ENCODE results near the gene CHD1L.
"Not testable (repeated sequence)": the region's sequence is repeated elsewhere in the genome, so short reads cannot be mapped to it uniquely, and the experiment has no call there.

Gene CHD1L

DNA sequence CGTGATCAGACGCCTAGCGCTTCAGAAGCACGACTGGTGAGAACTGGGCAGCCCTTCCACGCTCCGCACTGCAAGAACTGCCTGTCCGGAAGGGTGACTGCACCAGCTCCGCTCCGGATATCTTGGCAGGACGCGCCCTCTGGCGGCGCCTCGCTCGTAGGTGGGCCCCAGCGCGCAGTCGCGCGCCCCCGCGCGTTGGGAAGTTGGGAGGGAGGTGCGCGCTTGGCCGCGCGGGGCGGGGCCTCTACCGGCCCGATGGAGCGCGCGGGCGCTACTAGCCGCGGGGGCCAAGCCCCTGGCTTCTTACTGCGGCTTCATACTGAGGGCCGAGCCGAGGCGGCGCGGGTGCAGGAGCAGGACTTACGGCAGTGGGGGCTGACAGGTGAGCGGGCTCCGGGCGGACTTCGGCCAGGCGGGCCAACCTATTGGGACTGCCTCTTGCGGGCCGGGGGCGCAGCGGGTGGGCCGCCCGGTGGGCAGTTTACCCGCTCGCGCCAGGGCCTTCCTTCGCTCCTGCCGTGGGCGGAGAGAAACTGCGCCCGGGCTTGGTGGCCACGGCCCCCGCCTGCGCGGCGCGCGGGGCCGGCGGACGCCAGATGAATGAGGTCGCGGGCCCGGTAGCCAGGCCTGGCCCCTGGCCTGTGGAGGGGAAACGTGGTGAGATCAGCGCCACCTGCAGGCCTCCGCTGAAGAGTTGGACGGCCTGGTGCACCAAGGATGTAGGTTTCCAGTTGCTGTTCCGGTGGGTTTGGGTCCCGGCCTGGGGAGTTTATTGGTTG is at the start of gene CHD1L:
CHD1L (plus strand) TSS at position 236 of the 779 bp plus-strand sequence; CDS start at position 256, 20 bp downstream.
- DNase-seq (ENCODE audit: low spot score) = peak; percentile 95

DNA sequence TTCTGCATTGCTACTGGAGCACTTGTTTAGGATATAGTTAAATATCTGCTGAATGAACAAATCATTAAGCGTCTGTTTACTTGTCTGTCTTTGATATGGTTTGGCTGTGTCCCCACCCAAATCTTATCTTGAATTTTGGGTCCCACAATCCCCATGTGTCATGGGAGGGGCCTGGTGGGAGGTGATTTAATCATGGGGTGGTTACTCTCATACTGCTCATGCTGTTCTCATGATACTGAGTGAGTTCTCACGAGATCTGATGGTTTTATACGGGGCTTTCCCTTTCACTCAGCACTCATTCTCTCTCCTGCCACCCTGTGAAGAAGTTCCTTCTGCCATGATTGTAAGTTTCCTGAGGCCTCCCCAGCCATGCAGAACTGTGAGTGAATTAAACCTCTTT is 45.2 kb upstream of the CHD1L start:
- not testable (repeated sequence) for DNase-seq (ENCODE audit: low spot score)

DNA sequence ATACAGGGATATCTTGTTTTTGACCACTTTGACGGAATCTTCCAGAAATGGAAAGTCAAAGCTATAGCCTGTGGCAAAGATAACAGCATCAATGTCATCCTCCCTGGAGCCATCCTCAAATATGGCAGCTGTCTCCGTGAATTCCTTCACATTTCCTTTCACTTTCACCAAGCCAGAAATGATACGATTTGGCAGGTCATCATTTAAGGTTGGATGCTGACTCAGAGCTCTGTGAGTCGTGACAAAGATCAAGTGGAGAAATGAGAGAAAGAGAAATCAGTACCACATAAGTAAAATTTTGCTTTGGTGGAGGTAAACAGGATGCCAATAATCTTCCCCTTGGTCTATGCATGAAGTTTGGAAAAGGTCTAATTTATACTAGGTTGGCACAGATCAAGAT is 41.2 kb upstream of the CHD1L start:
- DNase-seq (ENCODE audit: low spot score) = no peak

DNA sequence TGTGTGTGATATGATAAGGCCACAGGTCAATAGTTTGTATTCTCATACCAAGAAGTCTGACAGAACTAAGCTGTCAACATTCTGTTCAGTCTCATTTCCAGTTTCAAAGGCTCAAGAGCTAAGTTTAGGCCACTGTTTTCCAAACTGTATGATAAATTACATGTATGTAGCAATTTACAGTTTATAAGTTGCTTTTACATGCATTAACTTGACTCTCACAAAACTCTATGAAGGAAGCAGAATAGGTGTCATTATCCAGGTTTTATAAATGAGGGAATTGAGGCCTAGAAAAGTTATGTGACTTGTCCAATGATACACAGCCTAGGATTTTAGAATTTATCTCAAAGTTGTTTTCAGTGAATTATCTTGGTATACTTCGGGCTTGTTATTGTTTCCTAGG is 40.7 kb upstream of the CHD1L start:
- DNase-seq (ENCODE audit: low spot score) = no peak

DNA sequence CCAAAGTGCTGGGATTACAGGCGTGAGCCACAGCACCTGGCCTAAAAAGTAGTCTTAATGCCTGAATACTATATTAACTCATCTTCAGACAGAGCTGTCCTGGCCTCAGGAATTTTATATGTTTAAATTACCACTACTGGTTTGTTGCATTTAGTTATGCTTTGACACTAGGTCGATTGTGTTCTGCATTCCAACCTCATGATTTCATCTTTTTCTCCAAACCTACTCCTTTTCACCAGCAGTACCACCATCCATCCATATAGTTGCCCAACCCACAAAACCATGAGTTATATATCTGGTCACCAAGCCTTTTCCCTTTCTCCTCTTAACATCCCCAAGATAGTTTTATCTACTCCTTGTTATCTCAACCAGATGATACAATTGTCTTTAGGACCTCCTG is 39.9 kb upstream of the CHD1L start:
- no peak for DNase-seq (ENCODE audit: low spot score)

DNA sequence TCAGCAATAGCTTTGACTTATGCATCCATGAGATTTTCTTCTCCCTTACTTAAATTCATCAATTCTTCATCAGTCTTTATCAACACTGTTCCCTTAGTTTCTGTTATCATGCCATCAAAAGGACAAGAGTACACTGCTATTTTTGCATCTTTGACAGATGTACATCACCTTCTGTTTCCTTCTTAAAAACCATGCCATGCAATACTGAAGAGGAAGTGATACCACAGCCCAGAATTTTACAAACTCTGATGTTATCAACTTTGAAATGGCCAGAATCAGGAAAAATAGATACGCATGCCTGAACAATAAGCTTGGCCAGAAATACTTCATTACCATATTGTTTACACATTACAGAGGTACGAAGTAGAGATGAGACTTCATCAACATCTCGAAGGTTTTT is 38.4 kb upstream of the CHD1L start:
- DNase-seq (ENCODE audit: low spot score) = no peak

DNA sequence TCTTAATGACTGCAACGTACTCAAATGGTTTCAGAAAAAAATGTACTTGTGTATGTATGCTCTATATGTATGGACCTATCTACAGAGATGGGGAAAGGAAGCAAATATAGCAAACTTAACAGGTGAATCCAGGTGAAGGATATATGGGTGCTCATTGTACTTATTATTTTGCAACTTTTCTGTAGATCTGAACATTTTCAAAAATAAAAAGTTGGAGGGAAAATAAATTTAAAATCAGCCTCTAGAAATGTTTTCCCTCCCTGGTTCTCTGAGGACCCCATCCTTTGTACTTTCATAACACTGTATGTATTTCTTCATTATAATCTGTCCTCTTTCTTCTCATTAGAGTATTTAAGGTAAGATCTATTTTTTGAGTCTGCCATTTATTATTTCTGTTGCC is 35.3 kb upstream of the CHD1L start:
- DNase-seq (ENCODE audit: low spot score) = no peak

DNA sequence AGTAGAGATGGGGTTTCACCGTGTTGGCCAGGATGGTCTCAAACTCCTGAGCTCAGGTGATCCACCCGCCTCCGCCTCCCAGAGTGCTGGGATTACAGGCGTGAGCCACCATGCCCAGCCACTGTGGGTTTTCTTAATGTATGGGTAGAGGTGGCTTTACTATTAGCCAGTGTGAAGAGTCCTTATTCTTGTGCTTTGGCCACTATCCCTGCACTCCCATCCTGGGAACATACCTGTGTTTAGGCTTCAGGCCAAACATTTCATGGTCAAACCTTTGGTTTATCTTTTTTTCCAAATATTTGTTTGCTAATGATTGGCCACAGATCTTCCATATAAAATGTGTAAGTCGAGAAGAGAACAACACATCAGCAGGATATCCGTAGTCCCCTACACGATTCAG is 33.9 kb upstream of the CHD1L start:
- no peak for DNase-seq (ENCODE audit: low spot score)

DNA sequence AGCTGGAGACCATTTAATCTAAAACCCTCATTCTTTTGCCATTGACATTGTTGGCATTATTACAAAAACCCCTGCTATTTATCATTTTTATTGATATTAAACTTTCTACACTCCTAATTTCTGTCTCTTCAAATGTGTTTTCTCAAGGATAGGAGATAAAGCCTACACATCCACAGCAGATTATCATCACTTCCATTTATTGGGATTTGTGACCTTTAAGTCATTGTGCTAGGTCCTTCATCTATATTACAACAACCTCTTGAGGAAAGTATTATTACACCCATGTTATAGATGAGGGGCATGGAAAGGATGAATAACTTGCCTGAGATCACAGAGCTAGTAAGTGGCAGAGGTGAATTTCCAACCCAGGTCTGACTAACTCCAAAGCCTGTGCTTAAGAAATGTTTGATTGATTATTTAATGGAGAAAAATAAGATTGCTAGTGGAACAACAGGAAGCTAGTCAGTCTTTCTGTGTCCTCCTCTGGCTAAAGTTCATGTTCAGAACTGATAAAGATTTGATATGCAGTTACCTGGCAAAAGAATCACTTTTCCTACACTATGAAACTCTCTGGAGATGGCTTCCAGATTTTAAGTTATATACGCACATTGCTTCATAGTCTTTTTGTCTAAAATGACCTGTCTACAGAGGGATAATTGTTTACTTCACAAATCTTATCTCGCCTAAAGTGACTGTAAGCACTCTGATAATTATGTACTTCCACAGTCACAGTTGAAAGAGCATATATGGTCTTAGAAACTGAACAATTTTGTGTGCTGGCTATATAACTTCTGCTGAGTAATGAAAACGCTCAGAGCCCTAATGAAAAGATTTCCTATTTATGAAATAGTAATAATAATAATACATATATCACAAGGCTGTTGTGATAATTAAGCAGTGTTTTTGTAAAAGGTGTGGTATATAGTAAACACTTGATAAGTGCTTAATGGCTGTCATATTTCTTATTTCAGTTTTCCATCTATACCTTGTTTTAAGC is 32.4 kb upstream of the CHD1L start:
- no peak for DNase-seq (ENCODE audit: low spot score)

DNA sequence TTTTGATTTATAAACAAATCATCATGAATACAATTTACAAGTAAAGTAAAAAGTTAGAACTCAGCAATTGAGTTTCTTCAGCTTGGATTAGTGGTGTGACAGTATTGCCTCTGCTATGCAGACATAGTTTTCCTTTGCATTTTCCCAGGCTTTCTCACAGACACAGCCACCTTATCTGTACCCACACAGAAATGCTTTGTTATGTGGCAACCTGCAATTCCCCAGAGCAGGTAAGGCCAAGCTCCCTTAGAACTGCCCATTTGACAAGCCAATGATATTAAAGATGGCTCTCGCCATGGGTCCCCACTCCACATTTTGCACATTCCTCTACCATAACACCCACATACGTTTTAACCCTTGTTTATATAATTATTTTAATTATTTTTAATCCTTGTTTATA is 31.5 kb upstream of the CHD1L start:
- DNase-seq (ENCODE audit: low spot score) = no peak

DNA sequence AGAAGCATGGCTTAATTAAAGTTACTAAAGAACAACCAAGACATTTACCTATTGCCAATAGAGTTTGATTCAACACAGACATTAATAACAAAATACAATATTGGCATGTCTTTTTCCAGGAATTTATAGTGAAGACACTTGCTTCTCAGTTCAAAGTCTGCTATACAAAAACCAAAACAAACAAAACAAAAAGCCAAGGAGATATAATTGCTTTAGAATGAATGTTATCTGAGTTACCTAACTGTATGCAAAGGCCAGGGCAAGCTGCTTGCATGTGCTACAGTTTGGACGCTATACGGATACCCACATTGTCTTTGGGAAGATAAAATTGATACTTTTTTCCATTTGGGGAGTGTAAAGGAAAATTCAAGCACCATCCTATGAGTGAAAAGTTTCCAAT is 30.9 kb upstream of the CHD1L start:
- DNase-seq (ENCODE audit: low spot score) = no peak

DNA sequence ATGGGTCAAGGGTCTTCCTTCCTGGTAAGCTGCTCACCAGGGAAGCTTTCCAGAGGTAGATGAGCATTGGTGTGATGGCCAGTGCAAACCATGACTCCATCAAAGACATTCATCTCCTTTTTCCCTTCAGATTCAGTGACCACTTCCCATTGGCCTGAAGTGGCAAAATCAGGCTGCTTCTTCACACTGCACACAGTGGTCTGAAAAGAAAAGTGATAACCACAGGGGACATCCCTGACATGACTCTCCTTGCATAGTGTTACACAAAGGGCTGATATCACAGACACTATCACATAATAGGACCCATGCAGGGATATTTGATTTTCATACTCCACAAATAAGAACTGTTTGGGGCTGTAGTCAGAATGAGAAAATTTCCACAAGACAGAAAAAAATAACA is 29.2 kb upstream of the CHD1L start:
- DNase-seq (ENCODE audit: low spot score) = no peak

DNA sequence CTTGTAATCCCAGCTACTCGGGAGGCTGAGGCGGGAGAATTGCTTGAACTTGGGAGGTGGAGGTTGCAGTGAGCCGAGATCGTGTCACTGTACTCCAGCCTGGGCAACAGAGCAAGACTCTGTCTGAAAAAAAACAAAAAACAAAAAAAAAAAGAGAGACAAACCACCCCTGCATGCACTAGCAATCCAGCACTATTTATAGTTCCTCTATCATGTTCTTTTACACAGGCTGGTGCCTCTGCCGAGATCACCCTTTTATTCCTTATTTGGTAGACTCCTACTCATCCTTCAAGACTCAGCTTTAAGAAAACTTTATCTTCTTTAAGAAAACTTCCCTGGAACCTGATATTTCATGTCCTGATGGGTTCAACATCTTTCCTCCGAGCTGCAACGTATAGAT is 28.2 kb upstream of the CHD1L start:
- no peak for DNase-seq (ENCODE audit: low spot score)

DNA sequence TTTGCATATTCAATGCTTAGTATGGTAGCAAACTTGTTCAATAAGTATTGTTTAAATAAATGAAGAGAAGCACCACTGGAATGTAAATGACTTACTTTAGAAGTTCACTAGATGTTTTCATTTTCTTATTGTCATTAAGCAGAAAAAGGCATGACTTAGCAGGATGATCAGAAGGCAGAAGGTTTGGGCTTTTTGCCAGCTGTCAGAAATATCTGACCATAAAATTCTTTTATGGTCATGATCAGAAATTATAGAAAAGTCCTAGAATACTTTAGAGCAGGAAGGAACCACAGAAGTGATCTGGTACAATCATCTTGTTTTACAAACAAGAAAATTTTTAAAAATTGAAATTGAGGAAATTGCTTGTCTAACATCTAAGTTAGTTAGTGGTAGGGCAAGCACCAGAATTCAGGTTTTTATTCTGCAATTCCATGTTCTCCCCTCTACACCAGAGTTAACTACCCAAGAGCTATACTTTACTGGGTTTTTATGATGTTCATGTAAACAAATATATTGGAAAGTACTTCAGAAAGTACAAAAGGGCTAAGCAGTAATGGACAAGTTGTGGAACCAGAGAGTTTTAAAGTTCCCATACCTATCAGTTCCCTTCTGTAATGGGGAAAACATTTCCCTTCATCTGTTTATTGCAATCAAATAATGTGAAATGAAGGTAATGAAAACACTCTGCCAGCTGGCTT is 27.5 kb upstream of the CHD1L start:
- DNase-seq (ENCODE audit: low spot score) = no peak

DNA sequence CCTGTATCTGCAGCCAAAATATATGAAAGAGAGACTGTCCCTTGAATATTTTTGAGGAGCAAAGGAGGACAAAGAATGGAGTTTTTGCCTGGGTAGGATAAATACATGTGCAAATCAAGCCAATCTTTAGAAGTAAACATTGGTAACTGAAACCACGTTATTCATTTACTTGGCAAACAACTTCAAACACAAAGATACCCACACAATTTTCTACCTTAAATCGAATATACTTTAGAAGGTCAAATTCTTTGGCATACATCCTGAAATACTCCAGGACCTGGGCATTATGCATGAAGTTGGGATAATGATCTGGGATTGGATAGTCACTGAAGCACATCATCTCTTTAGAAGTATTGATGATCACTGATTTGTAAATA is 27.0 kb upstream of the CHD1L start:
- DNase-seq (ENCODE audit: low spot score) = no peak

DNA sequence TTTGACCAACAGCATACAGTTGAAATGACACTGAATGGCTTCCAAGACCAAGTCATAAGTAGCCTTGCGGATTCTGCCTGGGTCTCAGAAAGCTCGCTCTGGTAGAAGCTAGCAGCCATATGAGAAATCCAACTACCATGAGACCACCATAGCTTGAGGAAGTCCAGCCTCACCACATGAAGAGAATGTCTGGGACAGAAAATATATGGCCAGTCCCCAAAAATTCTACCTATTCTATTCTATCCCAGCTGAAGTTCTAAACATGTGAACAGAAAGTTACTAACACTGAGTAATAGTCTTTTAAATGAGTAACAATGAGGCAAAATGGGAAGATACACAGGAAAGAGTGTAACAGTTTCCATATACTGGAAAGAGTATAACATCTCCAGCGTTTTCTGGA is 26.4 kb upstream of the CHD1L start:
- DNase-seq (ENCODE audit: low spot score) = no peak

DNA sequence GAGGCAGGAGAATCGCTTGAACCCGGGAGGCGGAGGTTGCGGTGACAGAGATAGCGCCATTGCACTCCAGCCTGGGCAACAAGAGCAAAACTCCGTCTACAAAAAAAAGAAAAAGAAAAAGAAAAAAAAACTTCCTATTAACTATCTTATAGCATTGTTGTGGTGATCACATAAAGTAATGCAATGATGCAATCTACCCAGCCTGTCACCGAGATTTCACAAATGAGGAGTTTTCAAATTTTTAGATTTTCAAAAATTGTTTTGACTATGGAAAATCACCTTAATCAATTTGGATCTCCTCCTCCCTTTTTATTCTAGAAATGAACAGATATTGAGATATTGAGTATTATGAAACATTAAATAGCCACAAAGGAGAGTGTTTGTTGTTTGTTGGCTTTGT is 25.3 kb upstream of the CHD1L start:
- no peak for DNase-seq (ENCODE audit: low spot score)

DNA sequence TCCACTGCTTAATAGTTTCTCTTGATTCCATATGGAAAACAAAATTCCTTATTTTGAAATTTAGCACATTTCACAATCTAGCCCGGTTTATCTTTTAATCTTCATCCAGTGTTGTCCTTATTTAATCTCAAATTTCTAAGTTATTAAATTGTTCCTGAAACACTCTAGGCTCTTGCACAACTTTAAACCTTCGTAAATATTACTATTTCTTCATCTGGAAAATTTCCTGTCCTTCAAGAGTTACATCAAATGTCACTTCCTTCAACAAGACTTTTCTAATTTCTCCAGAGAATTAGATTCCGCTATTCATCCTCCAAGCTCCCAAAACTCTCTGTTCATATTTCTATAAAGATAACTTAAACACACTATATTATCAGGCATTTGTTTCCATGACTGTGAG is 23.9 kb upstream of the CHD1L start:
- DNase-seq (ENCODE audit: low spot score) = no peak

DNA sequence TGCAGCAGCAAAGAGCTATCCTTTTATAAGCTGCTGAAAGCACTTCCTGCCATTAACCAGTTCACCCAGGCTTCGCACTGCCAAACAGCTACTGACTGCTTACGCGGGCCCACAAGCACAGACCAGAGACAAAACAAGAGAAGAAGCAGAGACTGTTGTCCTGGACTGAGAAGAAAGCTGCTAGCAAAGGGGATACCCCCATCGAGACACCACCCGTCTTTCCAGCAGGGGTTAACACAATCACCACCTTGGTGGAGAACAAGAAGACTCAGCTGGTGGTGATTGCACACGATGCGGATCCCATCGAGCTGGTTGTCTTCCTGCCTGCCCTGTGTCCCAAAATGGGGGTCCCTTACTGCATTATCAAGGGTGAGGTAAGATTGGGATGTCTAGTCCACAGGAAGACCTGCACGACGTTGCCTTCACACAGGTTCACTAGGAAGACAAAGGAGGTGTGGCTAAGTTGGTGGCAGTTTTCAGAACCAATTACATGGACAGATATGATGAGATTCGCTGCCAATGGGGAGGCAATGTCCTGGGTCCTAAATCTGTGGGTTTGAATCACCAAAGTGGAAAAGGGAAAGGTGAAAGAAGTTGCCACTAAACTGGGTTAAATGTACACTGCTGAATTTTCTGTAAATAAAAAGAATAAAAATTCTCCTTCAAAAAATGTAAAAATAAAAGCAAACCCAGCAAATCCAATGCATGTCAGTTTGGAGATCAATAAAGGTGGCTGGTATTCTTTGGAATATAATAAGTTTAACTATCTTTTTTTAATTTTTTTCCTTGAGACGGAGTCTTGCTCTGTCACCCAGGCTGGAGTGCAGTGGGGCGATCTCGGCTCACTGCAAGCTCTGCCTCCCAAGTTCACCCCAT is 18.5 kb upstream of the CHD1L start:
- no peak for DNase-seq (ENCODE audit: low spot score)

DNA sequence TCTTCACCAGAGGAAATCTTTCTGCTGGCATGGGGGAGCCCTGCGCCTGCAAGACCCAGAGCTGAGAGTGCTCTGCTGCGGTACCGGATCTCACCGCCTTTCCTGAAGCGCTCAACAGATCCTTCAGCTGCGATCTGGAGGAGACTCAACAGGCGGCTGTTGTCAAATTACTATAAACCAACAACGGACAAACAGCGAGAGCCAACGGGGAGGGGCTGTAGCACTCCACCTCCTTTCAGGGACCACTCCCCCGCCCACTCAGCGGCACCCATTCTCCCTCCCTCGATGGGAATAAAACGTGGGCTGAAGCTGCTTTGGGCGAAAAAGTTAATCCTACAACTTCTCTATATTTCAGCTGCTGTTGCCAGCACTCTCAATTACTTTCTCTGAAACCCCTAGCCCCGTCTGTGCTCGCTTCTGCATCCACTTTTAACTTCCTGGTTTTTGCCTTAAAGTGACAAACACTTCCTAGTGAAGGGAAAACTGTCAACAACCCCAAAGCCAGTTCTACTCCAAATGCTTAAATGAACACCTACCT is 17.2 kb upstream of the CHD1L start, which contains the start of gene FMO5:
FMO5 (minus strand) TSS at position 147 of the 538 bp plus-strand sequence. CDS start 310 bp downstream, outside the sequence.
- peak; percentile 48 for DNase-seq (ENCODE audit: low spot score)

DNA sequence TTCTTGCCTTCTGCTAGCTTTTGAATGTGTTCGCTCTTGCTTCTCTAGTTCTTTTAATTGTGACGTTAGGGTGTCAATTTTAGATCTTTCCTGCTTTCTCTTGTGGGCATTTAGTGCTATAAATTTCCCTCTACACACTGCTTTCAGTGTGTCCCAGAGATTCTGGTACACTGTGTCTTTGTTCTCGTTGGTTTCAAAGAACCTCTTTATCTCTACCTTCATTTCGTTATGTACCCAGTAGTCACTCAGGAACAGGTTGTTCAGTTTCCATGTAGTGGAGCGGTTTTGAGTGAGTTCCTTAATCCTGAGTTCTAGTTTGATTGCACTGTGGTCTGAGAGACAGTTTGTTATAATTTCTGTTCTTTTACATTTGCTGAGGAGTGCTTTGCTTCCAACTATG is 11.5 kb upstream of the CHD1L start:
- DNase-seq (ENCODE audit: low spot score) = not testable (repeated sequence)
